ENCODE measurements around the gene BAZ1B. TPM values are rescaled to one million over a fixed set of nuclear protein-coding genes. Genes with fewer than 3 reads are reported as not detected.
"Not testable (repeated sequence)": the region's sequence is repeated elsewhere in the genome, so short reads cannot be mapped to it uniquely, and the experiment has no call there.

BAZ1B gene
- total RNA-seq, 1 donor from 2014 or later, result 53.0 TPM

- DNase-seq, result no peak
Observed at GRCh38 chr7:73426016-73426415, 96.1 kb downstream of the BAZ1B start.

- no peak for DNase-seq
Observed at GRCh38 chr7:73425356-73425983, 96.6 kb downstream of the BAZ1B start.

GRCh38 chr7:73424489-73424885, 97.6 kb downstream of the BAZ1B start:
- no peak for DNase-seq

- DNase-seq, result no peak
Observed at GRCh38 chr7:73423519-73424488, 98.3 kb downstream of the BAZ1B start.

- DNase-seq, result not testable (repeated sequence)
Observed at GRCh38 chr7:73420610-73421009, 101.5 kb downstream of the BAZ1B start.

GRCh38 chr7:73420016-73420415, 102.1 kb downstream of the BAZ1B start:
- DNase-seq, result not testable (repeated sequence)

- no peak for DNase-seq
Observed at GRCh38 chr7:73418113-73418703, 103.9 kb downstream of the BAZ1B start.

GRCh38 chr7:73410541-73411131, 111.5 kb downstream of the BAZ1B start:
- DNase-seq, result not testable (repeated sequence)

GRCh38 chr7:73404860-73405259, 117.2 kb downstream of the BAZ1B start:
- not testable (repeated sequence) for DNase-seq

- peak; percentile 27 for DNase-seq
Observed at GRCh38 chr7:73399185-73400050, 122.7 kb downstream of the BAZ1B start.

GRCh38 chr7:73397521-73398281, 124.4 kb downstream of the BAZ1B start:
- DNase-seq, result no peak

GRCh38 chr7:73395538-73396503, 126.3 kb downstream of the BAZ1B start:
- DNase-seq, result no peak

GRCh38 chr7:73394422-73394821, 127.7 kb downstream of the BAZ1B start:
- DNase-seq, result no peak

GRCh38 chr7:73391396-73391795, 130.7 kb downstream of the BAZ1B start:
- no peak for DNase-seq

Small RNAs within 50 kb of the gene (small RNA-seq; reads per million reads assigned to genes)
- not detected for gene RF00019
- not detected for gene RNU6-1198P

Other genes starting within 250 kb of the BAZ1B start
- 13.9 TPM for gene NSUN5, start 213.5 kb downstream of the BAZ1B start, total RNA-seq
- gene TRIM50, start 194.2 kb downstream of the BAZ1B start, total RNA-seq, result 0.16 TPM
- gene FKBP6, start 194.1 kb downstream of the BAZ1B start, total RNA-seq, result not detected
- 2.3 TPM for gene FZD9, start 88.5 kb downstream of the BAZ1B start, total RNA-seq
- 9.4 TPM for gene BCL7B, start 35.4 kb upstream of the BAZ1B start, total RNA-seq
- gene TBL2, start 56.3 kb upstream of the BAZ1B start, total RNA-seq, result 22.5 TPM
- not detected for gene MLXIPL, start 102.2 kb upstream of the BAZ1B start, total RNA-seq
- gene VPS37D, start 145.5 kb upstream of the BAZ1B start, total RNA-seq, result 21.5 TPM
- 3.1 TPM for gene DNAJC30, start 161.2 kb upstream of the BAZ1B start, total RNA-seq
- gene BUD23, start 161.3 kb upstream of the BAZ1B start, total RNA-seq, result 23.7 TPM
- 49.8 TPM for gene STX1A, start 197.4 kb upstream of the BAZ1B start, total RNA-seq
- 4.2 TPM for gene ABHD11, start 216.5 kb upstream of the BAZ1B start, total RNA-seq
- gene CLDN3, start 248.0 kb upstream of the BAZ1B start, total RNA-seq, result not detected